Lung (tissue), 12 donors: ENCODE data around the gene EPS8L3. TPM values are rescaled to one million over a fixed set of nuclear protein-coding genes. Genes with fewer than 3 reads are reported as not detected.
"Not testable (repeated sequence)": the region's sequence is repeated elsewhere in the genome, so short reads cannot be mapped to it uniquely, and the experiment has no call there.

Source experiments
- ATAC-seq: fragments of 200-7000 bp; cut with Tn5 transposase; one replicate; pipeline ENCODE4 v1.9.1; 2020; ENCODE audit warnings: moderate number of reproducible peaks; ENCODE audit not compliant: insufficient read depth, low FRiP score
- DNase-seq, 3 donors: peaks; one replicate each; pipeline ENCODE4 v3.0.0-alpha.2; 2013 to 2017
- H3K27ac ChIP-seq, 2 donors: one replicate each; pipeline ENCODE4 v1.5.1; 2013; ENCODE audit warnings: mild to moderate bottlenecking in 2 of 2, moderate library complexity in 2 of 2, control low read depth in 1 of 2, inconsistent platforms in 1 of 2, low read depth in 1 of 2, low read length in 1 of 2
- H3K27me3 ChIP-seq, 3 donors: one replicate each; pipeline ENCODE4 v1.5.1; 2013; ENCODE audit warnings: low read length in 2 of 3; ENCODE audit not compliant: control insufficient read depth in 3 of 3, insufficient read depth in 3 of 3
- H3K36me3 ChIP-seq, 4 donors: one replicate each; pipeline ENCODE4 v1.5.1; 2013; ENCODE audit warnings: low read length in 4 of 4, mild to moderate bottlenecking in 1 of 4, moderate library complexity in 1 of 4; ENCODE audit not compliant: control insufficient read depth in 4 of 4, insufficient read depth in 4 of 4
- H3K4me1 ChIP-seq, 5 donors: one replicate each; pipeline ENCODE4 v1.5.1; 2013; ENCODE audit warnings: low read length in 5 of 5, mild to moderate bottlenecking in 2 of 5, moderate library complexity in 1 of 5; ENCODE audit not compliant: control insufficient read depth in 5 of 5, insufficient read depth in 5 of 5
- H3K4me3 ChIP-seq: one replicate; pipeline ENCODE4 v1.5.1; 2013; ENCODE audit warnings: mild to moderate bottlenecking, control low read depth, moderate library complexity
- H3K9ac ChIP-seq, 2 donors: one replicate each; pipeline ENCODE4 v1.5.1; 2013; ENCODE audit warnings: low read length in 2 of 2, control low read depth in 1 of 2; ENCODE audit not compliant: insufficient read depth in 1 of 2
- H3K9me3 ChIP-seq, 4 donors: one replicate each; pipeline ENCODE4 v1.5.1; 2013; ENCODE audit warnings: low read length in 3 of 4, mild to moderate bottlenecking in 1 of 4, moderate library complexity in 1 of 4; ENCODE audit not compliant: control insufficient read depth in 4 of 4, insufficient read depth in 3 of 4
- CTCF ChIP-seq: IDR thresholded peaks from 2 replicates; pipeline ENCODE4 v1.5.1; 2012; ENCODE audit warnings: mild to moderate bottlenecking; ENCODE audit errors: control extremely low read depth, extremely low read depth
- WGBS, 2 donors: extraction: QIAGEN DNeasy Blood & Tissue Kit; methylation state at CpG; one replicate each; pipeline ENCODE4 v1.1.7; 2013; 5-methylcytosine and 5-hydroxymethylcytosine counted together
- polyA plus RNA-seq, 2 donors: library from polyadenylated mRNA; stranded (reverse); fragments of 200-250 nt; gene quantifications; one replicate each; pipeline ENCODE4 v1.2.1, GENCODE V29; 2013
- total RNA-seq, 2 donors: library from RNA; depleted of rRNA in 1 of 2; stranded (reverse); fragments of >200 nt in 1 of 2; gene quantifications; one replicate each; pipeline ENCODE4 v1.2.1, GENCODE V29; 2014 to 2021
- donor health status: control.
- donor health status: control.
- donor health status: Bipolar disorder and iron deficiency.
- donor health status: healthy.
- donor health status: DM: yes; HTN: yes; CAD: no.

Gene EPS8L3
- total and polyA plus RNA-seq, 4 donors: 0.10 to 0.52 TPM; not detected in 2

GRCh38 chr1:109750920-109751319 is 12.8 kb downstream of the EPS8L3 start:
- H3K36me3 ChIP-seq: no peaks in the 10 kb centered on the region
- TF ChIP-seq CTCF: no peak
- peaks cover 0 to 6% (median 0%) of the 10 kb centered on the region in 4 donors for H3K9me3 ChIP-seq
- H3K4me1 ChIP-seq: peaks cover 0 to 2% (median 0%) of the 10 kb centered on the region in 5 donors
- ATAC-seq (no peak), DNase-seq (peak in 1 of 3 donors; percentile 4)
- no peak overlapping the region for H3K4me3 ChIP-seq
- H3K9ac ChIP-seq: no peak overlapping the region
- H3K27me3 ChIP-seq: no peaks in the 10 kb centered on the region
- no peak overlapping the region for H3K27ac ChIP-seq
- whole genome bisulfite sequencing, 2 donors: 84 to 94% methylated on average over 6 of the region's 6 CpGs

GRCh38 chr1:109750241-109750882 is 13.4 kb downstream of the EPS8L3 start:
- DNase-seq (peak in 1 of 3 donors; percentile 5), ATAC-seq (no peak)
- TF ChIP-seq CTCF: no peak
- H3K27ac ChIP-seq: no peak overlapping the region
- no peaks in the 10 kb centered on the region for H3K27me3 ChIP-seq
- WGBS, 2 donors: 95 to 97% methylated on average over 11 of the region's 11 CpGs
- H3K36me3 ChIP-seq: no peaks in the 10 kb centered on the region
- H3K9ac ChIP-seq: no peak overlapping the region
- H3K4me3 ChIP-seq: no peak overlapping the region
- H3K9me3 ChIP-seq: peaks cover 0 to 6% (median 0%) of the 10 kb centered on the region in 4 donors
- no peaks in the 10 kb centered on the region for H3K4me1 ChIP-seq

GRCh38 chr1:109749221-109749620 is 14.5 kb downstream of the EPS8L3 start:
- ATAC-seq: no peak
- no peak overlapping the region for H3K27ac ChIP-seq

GRCh38 chr1:109748311-109748710 is 15.4 kb downstream of the EPS8L3 start:
- not testable (repeated sequence) for H3K27me3 ChIP-seq, ATAC-seq, H3K27ac ChIP-seq, DNase-seq, H3K4me1 ChIP-seq, H3K9me3 ChIP-seq, H3K36me3 ChIP-seq, H3K9ac ChIP-seq, H3K4me3 ChIP-seq
- 93 to 94% methylated on average over 9 to 10 of the region's 10 CpGs for WGBS, 2 donors

More at GRCh38 chr1:109749221-109749620, 14.5 kb downstream of the EPS8L3 start:
- H3K27me3 ChIP-seq: no peaks in the 10 kb centered on the region
- no peak for DNase-seq
- no peak overlapping the region for H3K9ac ChIP-seq
- H3K4me3 ChIP-seq: no peak overlapping the region
- H3K36me3 ChIP-seq: no peaks in the 10 kb centered on the region
- H3K4me1 ChIP-seq: no peaks in the 10 kb centered on the region
- peaks cover 0 to 6% (median 0%) of the 10 kb centered on the region in 4 donors for H3K9me3 ChIP-seq
- no peak for TF ChIP-seq CTCF
